Fibroblast of lung (primary cell): ENCODE measurements around the gene CCDC127. TPM values are rescaled to one million over a fixed set of nuclear protein-coding genes. Genes with fewer than 3 reads are reported as not detected.
"Not testable (repeated sequence)": the region's sequence is repeated elsewhere in the genome, so short reads cannot be mapped to it uniquely, and the experiment has no call there.

ENCODE experiments used
- DNase-seq, 2 donors: peaks; one replicate each; pipeline versions ENCODE4 v3.0.0 to v3.0.0-alpha.2; 2010; ENCODE audit warnings: low read depth in 2 of 2
- H2AFZ ChIP-seq: 2 replicates; pipeline ENCODE4 v1.5.1; 2012; ENCODE audit warnings: low read length, control low read depth, inconsistent platforms
- H3K27ac ChIP-seq: 2 replicates; pipeline ENCODE4 v1.5.1; 2011; ENCODE audit warnings: low read length, control low read depth; ENCODE audit not compliant: insufficient read depth
- H3K27me3 ChIP-seq: 2 replicates; pipeline ENCODE4 v1.5.1; 2011; ENCODE audit warnings: mild to moderate bottlenecking, low read length; ENCODE audit not compliant: control insufficient read depth, insufficient read depth
- H3K36me3 ChIP-seq: 2 replicates; pipeline ENCODE4 v1.5.1; 2011; ENCODE audit warnings: low read length; ENCODE audit not compliant: control insufficient read depth, insufficient read depth
- H3K4me1 ChIP-seq: 2 replicates; pipeline ENCODE4 v1.5.1; 2011; ENCODE audit warnings: low read length; ENCODE audit not compliant: control insufficient read depth, insufficient read depth; ENCODE audit errors: extremely low read depth
- H3K4me2 ChIP-seq: 2 replicates; pipeline ENCODE4 v1.5.1; 2011; ENCODE audit warnings: low read length, control low read depth; ENCODE audit not compliant: insufficient read depth; ENCODE audit errors: extremely low read depth
- H3K4me3 ChIP-seq, 4 experiments: fragments of 200-600 bp in 1 of 4; sonication (generic) in 1 of 4; replicated peaks in 1 of 4; 2 replicates each; pipeline ENCODE4 v1.5.1; 2011 to 2016; ENCODE audit warnings: low read length in 4 of 4, low read depth in 3 of 4, mild to moderate bottlenecking in 3 of 4, control low read depth in 2 of 4, inconsistent platforms in 1 of 4, mixed read lengths in 1 of 4; ENCODE audit not compliant: insufficient read depth in 1 of 4; ENCODE audit errors: control extremely low read depth in 1 of 4
- H3K79me2 ChIP-seq: 2 replicates; pipeline ENCODE4 v1.5.1; 2012; ENCODE audit warnings: mild to moderate bottlenecking, low read length, inconsistent platforms; ENCODE audit not compliant: control insufficient read depth, insufficient read depth
- H3K9ac ChIP-seq: 2 replicates; pipeline ENCODE4 v1.5.1; 2011; ENCODE audit warnings: mild to moderate bottlenecking, low read length, control low read depth; ENCODE audit not compliant: insufficient read depth
- H3K9me3 ChIP-seq: 2 replicates; pipeline ENCODE4 v1.5.1; 2012; ENCODE audit warnings: low read depth, low read length; ENCODE audit not compliant: control insufficient read depth, insufficient read depth
- H4K20me1 ChIP-seq: 2 replicates; pipeline ENCODE4 v1.5.1; 2011; ENCODE audit warnings: low read length; ENCODE audit not compliant: control insufficient read depth, insufficient read depth; ENCODE audit errors: extremely low read depth
- EZH2 ChIP-seq: IDR thresholded peaks from 2 replicates; pipeline ENCODE4 v1.5.1; 2012; ENCODE audit warnings: low read length, control low read depth, mild to moderate bottlenecking; ENCODE audit errors: missing control alignments
- polyA plus RNA-seq, 2 donors: library from polyadenylated mRNA; depleted of rRNA in 1 of 2; stranded (reverse) in 1 of 2; unstranded in 1 of 2; fragments of >200 nt; gene quantifications; 2 replicates each; pipeline ENCODE4 v1.2.1, GENCODE V29; 2011 to 2012; ENCODE audit warnings: missing spikeins in 1 of 2
- total RNA-seq: library from RNA; depleted of rRNA; stranded (reverse); fragments of >200 nt; gene quantifications from 2 replicates; pipeline ENCODE4 v1.2.1, GENCODE V29; 2014
- TF ChIP-seq, protein P1 (sequence below), 2 donors: IDR thresholded peaks in 1 of 2; conservative IDR thresholded peaks in 1 of 2; 1 replicate in 1 of 2; 2 replicates in 1 of 2; pipeline ENCODE4 v1.5.1; 2011 to 2012; ENCODE audit warnings: low read length in 2 of 2, control low read depth in 1 of 2, inconsistent platforms in 1 of 2, low read depth in 1 of 2, mild to moderate bottlenecking in 1 of 2

The CCDC127 gene
- total and polyA plus RNA-seq, 2 donors (not counting 1 experiment from before 2014, with no cell fraction given), result 4.8 to 5.6 TPM

DNA sequence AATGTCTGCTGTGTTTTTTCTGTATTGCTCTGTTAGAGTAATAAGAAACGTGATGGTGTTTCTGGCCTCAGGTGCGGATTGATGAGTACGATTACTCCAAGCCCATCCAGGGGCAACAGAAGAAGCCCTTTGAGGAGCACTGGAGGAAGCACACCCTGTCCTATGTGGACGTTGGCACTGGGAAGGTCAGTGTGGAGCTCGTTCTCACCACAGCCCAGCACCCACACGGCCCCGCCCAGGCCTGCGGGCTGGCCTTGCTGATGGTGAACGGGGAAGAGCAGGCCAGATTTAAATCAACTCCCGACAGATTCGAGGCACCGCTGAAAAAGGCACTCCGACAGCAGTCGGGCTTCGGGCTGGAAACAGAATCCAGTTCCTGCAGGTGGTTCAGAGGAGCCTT is 36.4 kb upstream of the CCDC127 start:
- not testable (repeated sequence) for DNase-seq, H3K27me3 ChIP-seq, H3K4me2 ChIP-seq

DNA sequence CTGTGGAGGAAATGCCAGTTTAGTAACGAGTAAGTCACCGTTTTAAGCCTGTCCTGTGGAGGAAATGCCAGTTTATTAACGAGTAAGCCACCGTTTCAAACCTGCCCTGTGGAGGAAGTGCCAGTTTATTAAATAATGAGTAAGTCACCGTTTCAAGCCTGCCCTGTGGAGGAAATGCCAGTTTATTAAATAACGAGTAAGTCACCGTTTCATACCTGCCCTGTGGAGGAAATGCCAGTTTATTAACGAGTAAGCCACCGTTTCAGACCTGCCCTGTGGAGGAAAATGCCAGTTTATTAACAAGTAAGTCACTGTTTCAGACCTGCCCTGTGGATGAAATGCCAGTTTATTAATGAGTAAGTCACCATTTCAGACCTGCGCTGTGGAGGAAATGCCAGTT is 34.6 kb upstream of the CCDC127 start:
- H3K36me3 ChIP-seq, result peaks cover 8% of the 10 kb centered on the region
- H3K4me3 ChIP-seq, result no peak overlapping the region
- H4K20me1 ChIP-seq, result no peaks in the 10 kb centered on the region
- H3K27me3 ChIP-seq, result no peaks in the 10 kb centered on the region
- H3K4me2 ChIP-seq, result no peak overlapping the region
- no peak for DNase-seq
- H3K79me2 ChIP-seq, result no peaks in the 10 kb centered on the region
- H2AFZ ChIP-seq, result no peak overlapping the region
- no peaks in the 10 kb centered on the region for H3K9me3 ChIP-seq
- no peaks in the 10 kb centered on the region for H3K4me1 ChIP-seq
- H3K27ac ChIP-seq, result no peak overlapping the region
- TF ChIP-seq, protein P1, sequence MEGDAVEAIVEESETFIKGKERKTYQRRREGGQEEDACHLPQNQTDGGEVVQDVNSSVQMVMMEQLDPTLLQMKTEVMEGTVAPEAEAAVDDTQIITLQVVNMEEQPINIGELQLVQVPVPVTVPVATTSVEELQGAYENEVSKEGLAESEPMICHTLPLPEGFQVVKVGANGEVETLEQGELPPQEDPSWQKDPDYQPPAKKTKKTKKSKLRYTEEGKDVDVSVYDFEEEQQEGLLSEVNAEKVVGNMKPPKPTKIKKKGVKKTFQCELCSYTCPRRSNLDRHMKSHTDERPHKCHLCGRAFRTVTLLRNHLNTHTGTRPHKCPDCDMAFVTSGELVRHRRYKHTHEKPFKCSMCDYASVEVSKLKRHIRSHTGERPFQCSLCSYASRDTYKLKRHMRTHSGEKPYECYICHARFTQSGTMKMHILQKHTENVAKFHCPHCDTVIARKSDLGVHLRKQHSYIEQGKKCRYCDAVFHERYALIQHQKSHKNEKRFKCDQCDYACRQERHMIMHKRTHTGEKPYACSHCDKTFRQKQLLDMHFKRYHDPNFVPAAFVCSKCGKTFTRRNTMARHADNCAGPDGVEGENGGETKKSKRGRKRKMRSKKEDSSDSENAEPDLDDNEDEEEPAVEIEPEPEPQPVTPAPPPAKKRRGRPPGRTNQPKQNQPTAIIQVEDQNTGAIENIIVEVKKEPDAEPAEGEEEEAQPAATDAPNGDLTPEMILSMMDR (conservative IDR thresholded peaks at IDR 0.05 in 1 of 2, IDR thresholded peaks at IDR 0.05 in 1 of 2; ENCODE audit: low read depth in 1 of 2, low read length in 2 of 2), result no peak
- no peak for TF ChIP-seq EZH2
- H3K9ac ChIP-seq, result no peak overlapping the region

More for the DNA sequence above, 36.4 kb upstream of the CCDC127 start:
- not testable (repeated sequence) for H3K79me2 ChIP-seq, H2AFZ ChIP-seq, H3K27ac ChIP-seq, H3K4me3 ChIP-seq, H3K9ac ChIP-seq, H3K4me1 ChIP-seq, H4K20me1 ChIP-seq, H3K9me3 ChIP-seq
- H3K36me3 ChIP-seq, result peaks cover 12% of the 10 kb centered on the region

DNA sequence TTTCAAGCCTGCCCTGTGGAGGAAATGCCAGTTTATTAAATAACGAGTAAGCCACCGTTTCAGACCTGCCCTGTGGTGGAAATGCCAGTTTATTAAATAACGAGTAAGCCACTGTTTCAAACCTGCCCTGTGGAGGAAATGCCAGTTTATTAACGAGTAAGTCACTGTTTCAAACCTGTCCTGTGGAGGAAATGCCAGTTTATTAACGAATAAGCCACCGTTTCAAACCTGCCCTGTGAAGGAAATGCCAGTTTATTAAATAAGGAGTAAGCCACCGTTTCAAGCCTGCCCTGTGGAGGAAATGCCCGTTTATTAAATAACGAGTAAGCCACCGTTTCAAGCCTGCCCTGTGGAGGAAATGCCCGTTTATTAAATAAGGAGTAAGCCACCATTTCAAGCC is 34.0 kb upstream of the CCDC127 start:
- not testable (repeated sequence) for H2AFZ ChIP-seq, H3K27me3 ChIP-seq, H3K79me2 ChIP-seq, H3K4me2 ChIP-seq, H4K20me1 ChIP-seq, H3K9me3 ChIP-seq, H3K4me3 ChIP-seq, H3K36me3 ChIP-seq, H3K4me1 ChIP-seq, H3K27ac ChIP-seq, H3K9ac ChIP-seq, DNase-seq

DNA sequence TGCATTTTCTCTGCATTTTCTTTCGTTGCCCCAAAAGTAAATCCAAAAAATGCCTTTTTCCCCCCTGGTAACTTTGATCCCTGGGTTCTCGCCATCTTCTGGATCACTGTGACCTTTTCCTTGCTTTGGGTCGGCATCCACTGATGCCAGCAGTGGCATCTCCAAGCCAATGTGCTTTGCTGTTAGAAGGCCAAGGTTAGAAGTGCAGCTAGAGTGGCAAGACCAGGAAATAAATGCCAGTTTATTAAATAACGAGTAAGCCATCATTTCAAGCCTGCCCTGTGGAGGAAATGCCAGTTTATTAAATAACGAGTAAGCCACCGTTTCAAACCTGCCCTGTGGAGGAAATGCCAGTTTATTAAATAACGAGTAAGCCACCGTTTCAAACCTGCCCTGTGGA is 33.6 kb upstream of the CCDC127 start:
- not testable (repeated sequence) for H3K4me3 ChIP-seq, H3K9ac ChIP-seq, H3K4me2 ChIP-seq, H3K4me1 ChIP-seq, H4K20me1 ChIP-seq, H3K27me3 ChIP-seq, H2AFZ ChIP-seq, H3K79me2 ChIP-seq, H3K36me3 ChIP-seq, H3K9me3 ChIP-seq, H3K27ac ChIP-seq, DNase-seq

DNA sequence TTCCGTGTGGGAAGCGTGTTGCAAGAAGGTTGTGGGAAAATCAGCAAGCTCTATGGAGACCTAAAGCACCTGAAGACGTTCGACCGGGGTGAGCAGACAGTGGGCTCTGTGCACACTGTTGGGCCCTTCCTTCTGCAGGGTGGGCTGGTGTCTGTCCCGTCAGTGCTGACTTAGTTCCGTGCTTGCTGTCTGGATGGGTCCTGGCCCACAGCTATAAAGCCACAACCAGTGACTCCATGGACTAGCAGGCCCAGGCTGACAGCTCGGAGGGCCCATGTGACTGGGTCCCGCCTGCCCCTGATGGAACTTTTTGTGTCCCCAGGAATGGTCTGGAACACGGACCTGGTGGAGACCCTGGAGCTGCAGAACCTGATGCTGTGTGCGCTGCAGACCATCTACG is 33.1 kb upstream of the CCDC127 start:
- H3K27ac ChIP-seq, H3K9me3 ChIP-seq, H3K4me3 ChIP-seq, H4K20me1 ChIP-seq, H3K4me2 ChIP-seq, H3K9ac ChIP-seq, H2AFZ ChIP-seq, H3K79me2 ChIP-seq, DNase-seq, H3K27me3 ChIP-seq, H3K36me3 ChIP-seq, H3K4me1 ChIP-seq: not testable (repeated sequence)

DNA sequence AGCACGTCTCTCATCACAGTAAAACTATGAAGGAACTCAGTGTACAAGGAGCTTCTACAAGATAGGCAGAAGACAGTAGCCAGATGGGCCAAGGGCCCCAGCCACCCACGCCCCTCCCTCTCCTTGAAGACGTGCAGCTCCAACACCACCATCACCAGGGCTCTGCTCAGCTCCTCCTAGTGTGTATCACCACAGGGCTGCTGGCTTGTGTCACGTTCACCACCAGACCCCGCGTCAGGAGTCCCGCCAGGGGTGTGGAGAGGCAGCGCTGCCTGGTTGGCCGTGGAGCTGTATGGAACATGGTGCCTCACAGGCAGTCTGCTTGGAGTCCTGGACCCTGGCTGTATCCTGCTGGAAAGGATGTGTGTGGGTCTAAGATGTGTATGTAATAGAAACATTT is 32.4 kb upstream of the CCDC127 start:
- not testable (repeated sequence) for H3K9ac ChIP-seq, H3K79me2 ChIP-seq, H3K4me2 ChIP-seq, H3K27ac ChIP-seq, H3K36me3 ChIP-seq, H3K4me3 ChIP-seq, H3K9me3 ChIP-seq, H4K20me1 ChIP-seq, DNase-seq, H2AFZ ChIP-seq, H3K27me3 ChIP-seq, H3K4me1 ChIP-seq
